D721Med (cell line): Measurements from ENCODE around the gene THAP7.

ENCODE experiments used
- DNase-seq: peaks from one replicate; pipeline ENCODE4 v3.0.0; 2011; ENCODE audit warnings: low spot score; ENCODE audit not compliant: insufficient read length
- FAIRE-seq: peaks from 2 replicates; lab custom pipeline; 2011; peaks lifted over from hg19 to GRCh38; lab: Jason Lieb, UNC
- CTCF ChIP-seq: IDR thresholded peaks from 2 replicates; pipeline ENCODE4 v1.5.1; 2012; ENCODE audit warnings: mild to moderate bottlenecking, control low read depth; ENCODE audit not compliant: insufficient read depth; ENCODE audit errors: missing control alignments

The THAP7 gene

DNA sequence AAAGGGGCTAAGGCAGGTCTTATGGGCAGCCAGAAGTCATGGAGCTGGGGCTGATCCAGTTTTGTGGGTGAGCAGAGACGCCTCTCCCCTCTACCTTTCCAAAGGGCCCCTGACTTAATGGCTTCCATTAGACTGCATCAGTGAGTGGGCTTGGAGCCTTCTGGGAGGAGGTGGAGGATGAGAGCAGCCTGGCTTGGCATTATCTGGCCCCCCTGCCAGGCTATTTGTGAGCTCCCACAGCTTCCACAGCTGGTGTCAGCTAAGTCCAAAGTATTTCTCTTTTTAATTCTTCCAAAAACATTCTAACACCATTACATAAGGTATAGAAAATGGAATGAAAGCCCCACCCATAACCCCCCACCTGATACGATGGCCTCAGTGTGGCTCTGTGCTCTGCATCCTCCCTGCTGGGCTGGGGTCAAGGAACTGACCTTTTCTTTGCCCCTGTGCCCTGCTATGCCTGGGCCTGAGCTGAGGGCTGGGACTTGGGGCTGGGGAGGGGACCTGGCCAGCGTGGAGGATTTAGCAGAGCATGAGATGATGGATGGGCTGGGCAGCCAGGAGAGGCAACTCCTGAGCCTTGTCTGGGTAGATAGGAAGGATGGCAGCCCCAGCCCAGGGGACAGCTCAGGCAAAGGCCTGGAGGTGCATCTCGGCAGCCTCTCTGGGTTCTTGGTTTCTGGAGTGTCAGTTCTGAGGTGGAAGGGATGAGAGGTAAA, 30.8 kb downstream of the THAP7 start:
- FAIRE-seq = no peak
- TF ChIP-seq CTCF = no peak
- DNase-seq = no peak

DNA sequence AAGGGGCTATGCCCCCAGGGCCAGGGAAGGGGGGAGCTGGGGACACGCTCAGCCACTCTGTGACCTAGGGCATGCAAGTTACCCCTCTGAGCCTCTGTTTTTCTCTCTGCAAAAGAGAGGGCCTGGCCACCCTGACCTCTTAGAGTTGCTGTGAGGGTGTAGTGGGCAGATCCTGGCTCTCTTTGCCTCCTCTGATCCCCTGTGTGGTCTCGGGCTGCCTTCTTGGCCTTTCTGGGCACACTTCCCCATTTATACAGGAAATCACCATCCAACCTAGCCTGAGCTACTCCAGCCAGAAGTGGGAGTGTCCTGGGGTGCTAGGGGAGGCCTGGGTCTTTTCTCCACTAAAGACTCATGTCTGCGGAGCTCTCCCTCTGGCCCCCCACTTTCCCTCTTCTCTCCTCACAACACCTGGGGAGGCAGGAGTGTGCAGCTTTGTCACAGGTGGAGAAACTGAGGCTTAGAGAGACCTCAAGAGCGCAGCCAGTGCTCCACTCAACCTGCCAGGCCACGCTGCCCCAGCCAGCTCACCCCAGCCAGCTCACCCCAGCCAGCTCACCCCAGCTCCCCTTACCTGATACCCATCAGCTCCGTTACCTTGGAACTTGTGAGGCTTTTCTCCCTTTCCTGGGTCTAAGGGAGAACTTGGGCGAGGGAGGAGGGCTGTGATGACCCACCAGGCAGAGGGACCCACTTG, 33.5 kb downstream of the THAP7 start:
- TF ChIP-seq CTCF = no peak
- FAIRE-seq (no peak), DNase-seq (no peak)

DNA sequence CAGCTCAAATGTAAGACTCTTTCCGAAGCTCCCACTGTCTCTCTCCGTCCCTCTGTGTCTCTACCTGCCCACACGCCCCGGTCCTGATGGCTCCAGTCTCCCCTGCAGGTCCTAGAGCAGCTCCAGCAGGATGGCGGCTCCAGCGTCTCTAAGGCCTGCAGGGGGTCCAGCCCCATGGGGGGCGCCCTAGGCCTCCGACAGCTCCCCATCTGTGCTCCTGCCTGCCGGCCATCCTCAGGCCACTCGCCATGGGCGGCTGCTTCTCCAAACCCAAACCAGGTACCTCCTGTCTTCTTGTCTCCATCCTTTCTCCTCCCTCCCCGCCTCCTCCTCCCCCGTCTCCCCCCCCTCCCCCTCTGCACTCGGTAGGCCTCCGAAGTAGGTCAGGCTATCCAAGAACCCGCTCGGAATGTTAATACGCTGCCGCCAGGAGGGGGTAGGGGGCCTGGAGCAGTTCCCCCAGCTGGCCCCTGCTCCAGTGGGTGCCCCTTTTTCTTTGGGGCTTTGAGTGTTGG, 34.2 kb downstream of the THAP7 start:
- no peak for TF ChIP-seq CTCF
- FAIRE-seq (no peak), DNase-seq (no peak)

GRCh38 chr22:20966883-20967696, 34.8 kb downstream of the THAP7 start, which contains the start of gene AIFM3:
Gene AIFM3 (plus strand): TSS chr22:20967255. CDS start chr22:20967945, 690 bp downstream.
- TF ChIP-seq CTCF = no peak
- DNase-seq (no peak), FAIRE-seq (no peak)

GRCh38 chr22:20965888-20966855, 35.7 kb downstream of the THAP7 start:
- DNase-seq (no peak), FAIRE-seq (no peak)
- TF ChIP-seq CTCF = no peak
